Measurements from ENCODE around the gene ZNF777.

GRCh38 chr7:149455175-149455950 lies 5.5 kb downstream of the ZNF777 start:
- TF ChIP-seq, protein P1, sequence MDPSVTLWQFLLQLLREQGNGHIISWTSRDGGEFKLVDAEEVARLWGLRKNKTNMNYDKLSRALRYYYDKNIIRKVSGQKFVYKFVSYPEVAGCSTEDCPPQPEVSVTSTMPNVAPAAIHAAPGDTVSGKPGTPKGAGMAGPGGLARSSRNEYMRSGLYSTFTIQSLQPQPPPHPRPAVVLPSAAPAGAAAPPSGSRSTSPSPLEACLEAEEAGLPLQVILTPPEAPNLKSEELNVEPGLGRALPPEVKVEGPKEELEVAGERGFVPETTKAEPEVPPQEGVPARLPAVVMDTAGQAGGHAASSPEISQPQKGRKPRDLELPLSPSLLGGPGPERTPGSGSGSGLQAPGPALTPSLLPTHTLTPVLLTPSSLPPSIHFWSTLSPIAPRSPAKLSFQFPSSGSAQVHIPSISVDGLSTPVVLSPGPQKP (IDR thresholded peaks at IDR 0.05; ENCODE audit: borderline replicate concordance, low read depth, low read length), result no peak
- TF ChIP-seq RAD21 (IDR thresholded peaks at IDR 0.05; ENCODE audit: low read length) (no peak), POLR2A (IDR thresholded peaks at IDR 0.05; ENCODE audit: low read depth, low read length) (no peak), RFX5 (IDR thresholded peaks at IDR 0.05; ENCODE audit: low read depth, low read length) (no peak), MXI1 (IDR thresholded peaks at IDR 0.05; ENCODE audit: borderline replicate concordance, low read depth, low read length) (no peak), CTCF (conservative IDR thresholded peaks at IDR 0.05; ENCODE audit: low read depth, low read length) (no peak)
- TF ChIP-seq, protein P2, sequence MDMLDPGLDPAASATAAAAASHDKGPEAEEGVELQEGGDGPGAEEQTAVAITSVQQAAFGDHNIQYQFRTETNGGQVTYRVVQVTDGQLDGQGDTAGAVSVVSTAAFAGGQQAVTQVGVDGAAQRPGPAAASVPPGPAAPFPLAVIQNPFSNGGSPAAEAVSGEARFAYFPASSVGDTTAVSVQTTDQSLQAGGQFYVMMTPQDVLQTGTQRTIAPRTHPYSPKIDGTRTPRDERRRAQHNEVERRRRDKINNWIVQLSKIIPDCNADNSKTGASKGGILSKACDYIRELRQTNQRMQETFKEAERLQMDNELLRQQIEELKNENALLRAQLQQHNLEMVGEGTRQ (IDR thresholded peaks at IDR 0.05; ENCODE audit: low read depth, low read length), result no peak

Data from IMR-90 (cell line).